Fibroblast of upper back skin (primary cell): Measurements from ENCODE around the gene SELENOF.
"Not testable (repeated sequence)": the region's sequence is repeated elsewhere in the genome, so short reads cannot be mapped to it uniquely, and the experiment has no call there.

Experiments used
- DNase-seq: peaks from one replicate; pipeline ENCODE4 v3.0.0-alpha.2; 2013

The SELENOF gene

GRCh38 chr1:86915737-86916235, 1.9 kb upstream of the SELENOF start:
- no peak for DNase-seq

- DNase-seq, result peak; percentile 37
Observed at GRCh38 chr1:86914998-86915736, 1.2 kb upstream of the SELENOF start.

GRCh38 chr1:86914601-86914997, 673 bp upstream of the SELENOF start, which contains the start of gene HS2ST1:
HS2ST1 (plus strand) TSS chr1:86914635.
- DNase-seq, result no peak

GRCh38 chr1:86913399-86913895, 479 bp downstream of the SELENOF start:
- DNase-seq, result peak; percentile 23

- peak; percentile 20 for DNase-seq
Observed at GRCh38 chr1:86912281-86912900, 1.5 kb downstream of the SELENOF start.

GRCh38 chr1:86906419-86906818, 7.5 kb downstream of the SELENOF start:
- no peak for DNase-seq

GRCh38 chr1:86905875-86906274, 8.1 kb downstream of the SELENOF start:
- DNase-seq, result no peak

- not testable (repeated sequence) for DNase-seq
Observed at GRCh38 chr1:86899401-86899800, 14.5 kb downstream of the SELENOF start.

GRCh38 chr1:86888327-86888726, 25.6 kb downstream of the SELENOF start:
- no peak for DNase-seq

GRCh38 chr1:86887479-86888162, 26.3 kb downstream of the SELENOF start:
- DNase-seq, result no peak

GRCh38 chr1:86875722-86876121, 38.2 kb downstream of the SELENOF start:
- DNase-seq, result no peak

GRCh38 chr1:86872086-86872485, 41.8 kb downstream of the SELENOF start:
- DNase-seq, result peak; percentile 19

GRCh38 chr1:86871001-86871400, 42.9 kb downstream of the SELENOF start:
- DNase-seq, result no peak

- no peak for DNase-seq
Observed at GRCh38 chr1:86868477-86868876, 45.4 kb downstream of the SELENOF start.

- not testable (repeated sequence) for DNase-seq
Observed at GRCh38 chr1:86867278-86867677, 46.6 kb downstream of the SELENOF start.

GRCh38 chr1:86866665-86867064, 47.3 kb downstream of the SELENOF start:
- DNase-seq, result peak; percentile 17

GRCh38 chr1:86865973-86866637, 47.8 kb downstream of the SELENOF start:
- DNase-seq, result no peak

- no peak for DNase-seq
Observed at GRCh38 chr1:86862920-86863319, 51.0 kb downstream of the SELENOF start.

- no peak for DNase-seq
Observed at GRCh38 chr1:86861424-86861823, 52.5 kb downstream of the SELENOF start.

- DNase-seq, result no peak
Observed at GRCh38 chr1:86860424-86860823, 53.5 kb downstream of the SELENOF start.

- DNase-seq, result no peak
Observed at GRCh38 chr1:86860020-86860419, 53.9 kb downstream of the SELENOF start.

- no peak for DNase-seq
Observed at GRCh38 chr1:86858524-86859261, 55.2 kb downstream of the SELENOF start.
